Breast epithelium (tissue), 3 donors: ENCODE results near the gene NR3C1.

ENCODE experiments used
- POLR2AphosphoS5 ChIP-seq, 3 donors: sonication (generic); formaldehyde crosslinking; IDR thresholded peaks; one replicate each; pipeline ENCODE4 v1.6.1; 2017; ENCODE audit warnings: antibody characterized with exemption in 3 of 3
- TF ChIP-seq, protein P1 (sequence below), 3 donors: fragments of 450-650 bp; IDR thresholded peaks; one replicate each; pipeline ENCODE4 v1.5.1; 2016 to 2017; ENCODE audit warnings: antibody characterized with exemption in 3 of 3, mild to moderate bottlenecking in 3 of 3, moderate library complexity in 3 of 3

DNA sequence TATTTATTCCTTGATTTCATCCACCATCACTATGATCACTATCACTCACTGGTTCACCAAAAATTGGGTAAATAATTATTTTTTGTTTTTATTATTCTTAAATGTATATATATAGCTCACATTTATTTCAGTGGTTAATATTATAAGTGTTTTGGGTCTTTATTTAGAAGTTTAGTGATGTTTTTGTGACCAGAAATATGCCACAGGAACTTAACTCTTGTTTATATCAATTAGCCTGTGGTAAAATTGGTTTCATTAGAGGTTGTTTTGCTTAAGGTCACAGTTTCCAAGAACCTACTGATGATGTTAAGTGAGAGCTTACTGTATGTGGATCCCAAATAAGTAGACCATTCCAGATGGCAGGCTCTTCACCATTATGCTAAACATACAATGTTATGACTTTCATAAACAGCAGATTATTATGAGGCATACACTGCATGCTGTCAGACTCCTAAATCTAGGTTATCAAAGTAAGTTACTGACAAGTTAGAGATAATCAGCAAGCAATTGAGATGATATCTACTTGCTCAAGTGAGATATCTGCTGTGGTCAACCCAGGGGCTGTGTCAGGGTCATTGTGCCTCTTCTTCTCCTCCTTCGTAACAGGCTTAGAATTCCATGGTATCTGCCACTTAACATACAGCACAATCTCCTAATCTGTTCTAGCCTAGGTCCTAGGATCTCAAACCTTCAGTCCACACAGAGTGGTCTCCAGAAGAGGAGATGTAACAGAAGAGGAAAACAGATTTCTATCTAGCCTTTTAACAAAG is 57.6 kb downstream of the NR3C1 start:
- TF ChIP-seq, protein P1, sequence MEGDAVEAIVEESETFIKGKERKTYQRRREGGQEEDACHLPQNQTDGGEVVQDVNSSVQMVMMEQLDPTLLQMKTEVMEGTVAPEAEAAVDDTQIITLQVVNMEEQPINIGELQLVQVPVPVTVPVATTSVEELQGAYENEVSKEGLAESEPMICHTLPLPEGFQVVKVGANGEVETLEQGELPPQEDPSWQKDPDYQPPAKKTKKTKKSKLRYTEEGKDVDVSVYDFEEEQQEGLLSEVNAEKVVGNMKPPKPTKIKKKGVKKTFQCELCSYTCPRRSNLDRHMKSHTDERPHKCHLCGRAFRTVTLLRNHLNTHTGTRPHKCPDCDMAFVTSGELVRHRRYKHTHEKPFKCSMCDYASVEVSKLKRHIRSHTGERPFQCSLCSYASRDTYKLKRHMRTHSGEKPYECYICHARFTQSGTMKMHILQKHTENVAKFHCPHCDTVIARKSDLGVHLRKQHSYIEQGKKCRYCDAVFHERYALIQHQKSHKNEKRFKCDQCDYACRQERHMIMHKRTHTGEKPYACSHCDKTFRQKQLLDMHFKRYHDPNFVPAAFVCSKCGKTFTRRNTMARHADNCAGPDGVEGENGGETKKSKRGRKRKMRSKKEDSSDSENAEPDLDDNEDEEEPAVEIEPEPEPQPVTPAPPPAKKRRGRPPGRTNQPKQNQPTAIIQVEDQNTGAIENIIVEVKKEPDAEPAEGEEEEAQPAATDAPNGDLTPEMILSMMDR (IDR thresholded peaks at IDR 0.05): no peak
- no peak for TF ChIP-seq POLR2AphosphoS5 (IDR thresholded peaks at IDR 0.05)
